ENCODE measurements around the gene AFDN.

Gene AFDN

DNA sequence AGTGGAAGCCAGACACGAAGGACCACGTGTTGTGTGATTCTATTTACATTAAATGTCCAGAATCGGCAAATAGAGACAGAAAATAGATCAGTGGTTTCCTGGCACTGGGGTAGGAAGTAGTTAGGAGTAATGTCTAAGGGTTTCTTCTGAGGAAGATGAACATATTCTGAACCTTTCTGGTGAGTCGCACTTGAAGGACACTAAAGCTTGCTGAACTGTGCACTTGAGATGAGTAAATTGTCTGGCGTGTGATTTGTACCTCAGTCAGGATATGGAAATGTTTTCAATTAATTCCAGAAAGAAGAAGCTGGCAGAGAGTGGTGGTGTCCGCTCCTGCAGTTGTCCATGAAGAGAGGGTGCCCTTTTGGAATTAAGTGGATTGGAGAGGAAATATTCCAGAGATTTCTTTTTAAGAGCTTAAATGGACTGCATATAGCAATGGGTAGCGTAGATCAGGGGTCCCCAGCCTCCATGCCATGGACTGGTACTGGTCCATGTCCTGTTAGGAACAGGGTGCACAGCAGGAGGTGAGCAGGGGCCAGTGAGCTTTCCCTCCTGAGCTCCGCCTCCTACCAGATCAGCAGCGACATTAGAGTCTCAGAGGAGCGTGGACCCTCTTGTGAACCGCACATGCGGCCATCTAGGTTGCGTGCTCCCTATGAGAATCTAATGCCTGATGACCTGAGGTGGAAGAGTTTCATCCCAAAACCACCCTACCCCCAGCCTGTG lies 158.3 kb downstream of the AFDN start:
- DNase-seq, result no peak
- H3F3A ChIP-seq (ENCODE audit: insufficient read depth, low read length), result no peaks in the 10 kb centered on the region
- H3K9me3 ChIP-seq (replicated peaks; ENCODE audit: insufficient read depth, low read length), result no peaks in the 10 kb centered on the region
- no peaks in the 10 kb centered on the region for H4K20me1 ChIP-seq (ENCODE audit: insufficient read depth, low read length)
- H3K4me1 ChIP-seq (ENCODE audit: low read length), result no peaks in the 10 kb centered on the region
- no peaks in the 10 kb centered on the region for H3K36me3 ChIP-seq (replicated peaks; ENCODE audit: insufficient read depth, low read length)
- no peak overlapping the region for H3K9ac ChIP-seq (ENCODE audit: low read length)
- no peak overlapping the region for H3K27ac ChIP-seq (ENCODE audit: low read length)
- no peaks in the 10 kb centered on the region for H3K9me2 ChIP-seq (replicated peaks; ENCODE audit: insufficient read depth, low read length)
- H3K4me3 ChIP-seq (ENCODE audit: low read length), result no peak overlapping the region
- H2AFZ ChIP-seq (ENCODE audit: low read length), result no peak overlapping the region
- no peaks in the 10 kb centered on the region for H3K27me3 ChIP-seq (replicated peaks; ENCODE audit: insufficient read depth, low read length)
- TF ChIP-seq, protein P1, sequence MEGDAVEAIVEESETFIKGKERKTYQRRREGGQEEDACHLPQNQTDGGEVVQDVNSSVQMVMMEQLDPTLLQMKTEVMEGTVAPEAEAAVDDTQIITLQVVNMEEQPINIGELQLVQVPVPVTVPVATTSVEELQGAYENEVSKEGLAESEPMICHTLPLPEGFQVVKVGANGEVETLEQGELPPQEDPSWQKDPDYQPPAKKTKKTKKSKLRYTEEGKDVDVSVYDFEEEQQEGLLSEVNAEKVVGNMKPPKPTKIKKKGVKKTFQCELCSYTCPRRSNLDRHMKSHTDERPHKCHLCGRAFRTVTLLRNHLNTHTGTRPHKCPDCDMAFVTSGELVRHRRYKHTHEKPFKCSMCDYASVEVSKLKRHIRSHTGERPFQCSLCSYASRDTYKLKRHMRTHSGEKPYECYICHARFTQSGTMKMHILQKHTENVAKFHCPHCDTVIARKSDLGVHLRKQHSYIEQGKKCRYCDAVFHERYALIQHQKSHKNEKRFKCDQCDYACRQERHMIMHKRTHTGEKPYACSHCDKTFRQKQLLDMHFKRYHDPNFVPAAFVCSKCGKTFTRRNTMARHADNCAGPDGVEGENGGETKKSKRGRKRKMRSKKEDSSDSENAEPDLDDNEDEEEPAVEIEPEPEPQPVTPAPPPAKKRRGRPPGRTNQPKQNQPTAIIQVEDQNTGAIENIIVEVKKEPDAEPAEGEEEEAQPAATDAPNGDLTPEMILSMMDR (IDR thresholded peaks at IDR 0.05; ENCODE audit: low read length), result no peak
- TF ChIP-seq EZH2 (optimal IDR thresholded peaks at IDR 0.05; ENCODE audit: low read depth, low read length) (no peak), EZH2phosphoT487 (IDR thresholded peaks at IDR 0.05; ENCODE audit: low read length) (no peak)
- H3K4me2 ChIP-seq (ENCODE audit: low read depth, low read length), result no peak overlapping the region
- H3K79me2 ChIP-seq (ENCODE audit: low read length), result no peaks in the 10 kb centered on the region

DNA sequence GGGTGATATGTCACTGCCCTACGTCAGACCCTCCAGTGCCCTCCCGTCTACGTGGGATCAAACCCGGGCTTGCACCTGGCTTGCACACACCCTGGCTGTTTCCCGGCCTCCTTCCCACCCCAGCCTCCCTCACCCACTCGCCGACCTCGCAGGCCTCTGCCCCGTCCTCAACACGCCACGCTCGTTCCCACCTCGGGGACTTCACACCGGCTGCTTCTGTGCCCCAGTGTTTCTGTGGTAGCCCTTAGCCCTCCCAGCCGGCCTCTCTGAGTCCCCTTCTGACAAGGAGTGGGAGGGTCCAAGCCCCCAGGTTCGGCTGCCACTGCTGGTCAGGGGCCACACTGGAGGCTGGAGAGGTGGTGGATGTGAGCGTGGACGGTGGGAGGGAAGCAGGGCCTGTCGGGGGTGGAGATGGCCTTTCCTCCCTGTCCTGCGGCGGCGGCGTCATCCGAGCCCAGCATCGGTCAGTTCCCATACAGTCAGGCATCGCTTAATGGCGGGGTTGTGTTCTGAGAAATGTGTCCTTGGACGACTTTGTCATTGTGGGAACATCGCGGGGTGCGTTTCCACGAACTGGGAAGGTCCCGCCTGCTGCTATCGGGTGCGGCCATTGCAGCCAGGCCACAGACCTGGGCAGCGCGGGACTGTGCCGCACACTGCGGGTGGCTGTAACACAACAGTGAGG lies 159.3 kb downstream of the AFDN start:
- no peak for DNase-seq
- H3K9ac ChIP-seq (ENCODE audit: low read length), result no peak overlapping the region
- H3K36me3 ChIP-seq (replicated peaks; ENCODE audit: insufficient read depth, low read length), result no peaks in the 10 kb centered on the region
- no peaks in the 10 kb centered on the region for H3K27me3 ChIP-seq (replicated peaks; ENCODE audit: insufficient read depth, low read length)
- H3K4me1 ChIP-seq (ENCODE audit: low read length), result no peaks in the 10 kb centered on the region
- no peak overlapping the region for H3K4me2 ChIP-seq (ENCODE audit: low read depth, low read length)
- no peak overlapping the region for H3K4me3 ChIP-seq (ENCODE audit: low read length)
- TF ChIP-seq, protein P1 (IDR thresholded peaks at IDR 0.05; ENCODE audit: low read length), result no peak
- TF ChIP-seq EZH2 (optimal IDR thresholded peaks at IDR 0.05; ENCODE audit: low read depth, low read length) (no peak), EZH2phosphoT487 (IDR thresholded peaks at IDR 0.05; ENCODE audit: low read length) (no peak)
- no peak overlapping the region for H3K27ac ChIP-seq (ENCODE audit: low read length)
- H3K79me2 ChIP-seq (ENCODE audit: low read length), result no peaks in the 10 kb centered on the region
- H2AFZ ChIP-seq (ENCODE audit: low read length), result no peak overlapping the region
- H3K9me3 ChIP-seq (replicated peaks; ENCODE audit: insufficient read depth, low read length), result no peaks in the 10 kb centered on the region
- H4K20me1 ChIP-seq (ENCODE audit: insufficient read depth, low read length), result no peaks in the 10 kb centered on the region
- H3K9me2 ChIP-seq (replicated peaks; ENCODE audit: insufficient read depth, low read length), result no peaks in the 10 kb centered on the region
- no peaks in the 10 kb centered on the region for H3F3A ChIP-seq (ENCODE audit: insufficient read depth, low read length)

DNA sequence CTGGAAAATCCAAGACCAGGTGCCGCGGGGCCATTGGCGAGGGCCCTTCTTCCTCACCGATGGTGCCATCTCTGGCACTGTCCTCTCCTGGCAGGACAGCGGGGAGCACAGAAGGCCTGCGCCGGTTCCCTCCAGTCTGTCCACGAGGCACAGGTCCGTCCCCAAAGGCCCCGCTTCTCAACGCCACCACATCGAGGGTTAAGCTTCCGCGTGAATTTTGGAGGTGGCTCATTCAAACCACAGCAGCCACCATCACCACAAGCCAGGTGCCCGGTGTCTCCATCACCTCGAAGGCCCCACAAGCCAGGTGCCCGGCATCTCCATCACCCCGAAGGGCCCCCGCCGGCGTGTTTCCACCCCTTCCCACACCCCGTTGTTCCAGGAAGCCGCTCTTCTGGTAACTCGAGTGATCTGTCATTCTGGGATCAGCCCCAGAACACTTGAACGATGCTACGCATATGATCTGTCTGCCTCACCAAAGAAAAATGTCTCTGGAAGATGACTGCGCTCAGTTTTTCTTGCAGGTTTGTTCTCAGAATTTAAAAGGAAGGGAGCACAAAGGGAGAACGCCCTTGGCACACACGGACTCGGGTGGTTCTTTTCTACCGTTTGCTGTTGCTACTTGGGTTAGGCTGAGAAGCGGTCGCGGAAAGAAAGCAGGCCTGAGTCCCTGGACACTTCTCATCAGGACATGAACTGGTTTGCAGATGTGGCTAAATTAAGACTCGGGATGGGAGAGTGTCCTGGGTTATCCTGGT lies 160.9 kb downstream of the AFDN start:
- no peaks in the 10 kb centered on the region for H3K9me3 ChIP-seq (replicated peaks; ENCODE audit: insufficient read depth, low read length)

More for the DNA sequence above, 160.9 kb downstream of the AFDN start:
- Histone ChIP-seq H4K20me1 (ENCODE audit: insufficient read depth, low read length) (no peaks in the 10 kb centered on the region), H3K9me2 (replicated peaks; ENCODE audit: insufficient read depth, low read length) (no peaks in the 10 kb centered on the region), H3K36me3 (replicated peaks; ENCODE audit: insufficient read depth, low read length) (no peaks in the 10 kb centered on the region), H3K4me1 (ENCODE audit: low read length) (no peaks in the 10 kb centered on the region), H3K27ac (ENCODE audit: low read length) (no peak overlapping the region), H3K9ac (ENCODE audit: low read length) (no peak overlapping the region), H3K27me3 (replicated peaks; ENCODE audit: insufficient read depth, low read length) (no peaks in the 10 kb centered on the region), H3K79me2 (ENCODE audit: low read length) (no peaks in the 10 kb centered on the region), H2AFZ (ENCODE audit: low read length) (no peak overlapping the region), H3F3A (ENCODE audit: insufficient read depth, low read length) (no peaks in the 10 kb centered on the region), H3K4me3 (ENCODE audit: low read length) (no peak overlapping the region), H3K4me2 (ENCODE audit: low read depth, low read length) (no peak overlapping the region)
- no peak for TF ChIP-seq EZH2 (optimal IDR thresholded peaks at IDR 0.05; ENCODE audit: low read depth, low read length)
- TF ChIP-seq EZH2phosphoT487 (IDR thresholded peaks at IDR 0.05; ENCODE audit: low read length), result no peak
- TF ChIP-seq, protein P1 (IDR thresholded peaks at IDR 0.05; ENCODE audit: low read length), result no peak
- no peak for DNase-seq

All from MM.1S (cell line).